ENCODE results near the gene ZGPAT.

GRCh38 chr20:63685269-63686026 lies 22.4 kb upstream of the ZGPAT start:
- TF ChIP-seq POLR2AphosphoS5 (IDR thresholded peaks at IDR 0.05; ENCODE audit: borderline replicate concordance, low read depth, low read length) (no peak), EZH2 (IDR thresholded peaks at IDR 0.05) (no peak), FOXP2 (optimal IDR thresholded peaks at IDR 0.05; ENCODE audit: control extremely low read depth, extremely low read length, insufficient read depth) (no peak)

Data from SK-N-MC (cell line).